ENCODE data around the gene REPS2.

REPS2 gene

DNA sequence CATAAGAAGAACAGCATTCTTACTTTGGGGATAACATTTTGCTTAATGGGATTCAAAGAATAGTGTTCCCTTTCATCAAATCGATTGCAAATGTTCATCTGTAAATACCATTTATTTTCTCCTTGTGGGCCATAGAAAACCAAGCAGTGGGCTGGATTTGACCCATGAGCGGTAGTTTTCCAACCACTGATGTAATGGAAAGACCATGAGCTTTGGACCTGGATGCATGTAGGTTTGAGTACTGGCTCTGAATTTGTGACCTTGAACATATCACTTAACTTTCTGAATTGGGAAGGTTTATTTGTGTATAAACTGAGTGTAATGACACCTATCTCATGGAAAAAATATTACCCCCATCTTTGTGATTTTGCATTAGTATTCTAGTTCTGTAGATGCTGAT, 54.3 kb downstream of the REPS2 start:
- DNase-seq (ENCODE audit: low read depth in 2 of 2) = no peak

DNA sequence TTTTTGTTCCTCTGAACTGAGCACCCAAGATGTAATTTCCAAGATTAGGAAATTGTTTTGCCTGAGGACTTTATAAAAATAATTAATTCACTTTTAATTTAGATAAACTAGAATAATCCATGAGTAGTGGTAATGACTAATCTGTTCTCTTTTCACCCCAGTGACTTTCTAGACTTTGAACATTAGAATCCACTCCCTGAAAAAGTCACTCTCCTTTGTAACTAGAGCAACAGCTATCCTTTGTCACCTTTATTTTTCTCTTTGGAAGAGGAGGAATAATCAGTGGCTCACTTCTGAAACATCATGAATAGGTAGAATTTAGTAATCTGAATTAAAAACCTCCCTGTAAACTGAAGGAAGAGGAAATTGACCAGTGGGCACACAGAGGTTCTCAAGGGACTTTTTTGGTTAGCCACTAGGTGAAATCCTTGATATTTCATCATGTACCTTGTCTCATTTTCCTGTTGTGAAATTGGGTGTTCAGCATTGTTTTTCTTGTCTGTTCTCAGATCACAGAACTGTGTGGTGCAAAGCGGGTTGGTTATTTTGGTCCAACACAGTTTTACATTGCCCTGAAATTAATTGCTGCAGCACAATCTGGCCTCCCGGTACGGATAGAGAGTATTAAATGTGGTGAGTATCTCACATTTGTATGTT, 59.4 kb downstream of the REPS2 start:
- no peak for DNase-seq (ENCODE audit: low read depth in 2 of 2)

- DNase-seq (ENCODE audit: low read depth in 2 of 2) = no peak
These were observed 60.8 kb downstream of the REPS2 start for GRCh38 chrX:17007134-17007768.

DNA sequence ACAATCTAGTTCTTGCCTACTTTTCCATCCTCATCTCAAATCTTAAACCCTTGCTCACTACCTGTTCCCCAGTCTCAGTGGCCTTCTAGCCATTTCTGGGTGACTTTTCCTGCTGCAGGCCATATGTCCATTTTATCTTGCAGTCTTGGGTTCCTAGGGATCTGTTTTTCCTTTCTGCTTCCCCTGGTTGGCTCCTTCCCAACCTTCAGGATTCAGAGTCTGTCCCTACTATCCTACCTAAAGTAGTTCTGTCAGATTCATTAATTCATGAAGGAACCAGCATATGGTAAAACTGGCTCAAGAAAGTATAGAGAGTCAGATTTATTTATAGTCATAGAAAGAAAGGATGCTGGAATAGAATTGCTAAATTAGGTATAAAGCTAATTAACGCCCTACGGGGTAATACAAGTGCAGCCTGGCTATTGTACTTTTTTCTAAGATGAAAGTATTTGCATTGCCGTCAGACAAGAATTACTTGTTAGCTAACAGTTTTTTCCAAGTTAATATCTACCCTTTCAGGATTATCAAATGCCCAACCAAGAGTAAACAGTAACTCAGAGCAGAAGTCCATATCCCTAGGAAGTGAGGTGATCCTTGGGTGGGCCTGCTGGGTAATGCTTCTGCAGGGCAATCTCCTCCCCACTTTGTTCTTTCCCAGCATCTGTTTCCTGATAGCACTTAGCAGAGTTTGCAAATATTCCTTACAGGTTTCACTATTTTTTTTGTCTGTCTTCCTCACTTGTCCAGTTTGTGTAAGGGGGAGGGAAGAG, 63.6 kb downstream of the REPS2 start:
- no peak for DNase-seq (ENCODE audit: low read depth in 2 of 2)

DNA sequence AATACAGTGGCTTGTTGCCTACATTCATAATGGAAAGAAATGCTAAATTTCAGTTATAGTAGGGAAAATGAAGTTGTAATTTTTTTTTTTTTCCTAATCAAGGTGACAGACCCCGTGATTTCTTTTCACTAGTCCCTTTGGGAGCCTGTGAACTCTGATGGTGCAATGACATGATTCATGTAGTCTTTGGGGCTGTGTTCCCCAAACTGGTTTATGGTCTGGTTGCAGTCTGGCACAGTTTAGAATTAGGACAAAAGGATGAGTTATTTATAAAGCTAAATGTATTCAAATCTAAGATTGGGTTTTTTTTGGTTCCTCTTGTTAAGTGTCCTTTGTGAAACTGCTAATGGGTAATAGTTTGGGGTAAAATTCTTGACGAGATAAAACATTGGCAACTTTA, 66.0 kb downstream of the REPS2 start:
- DNase-seq (ENCODE audit: low read depth in 2 of 2) = no peak

DNA sequence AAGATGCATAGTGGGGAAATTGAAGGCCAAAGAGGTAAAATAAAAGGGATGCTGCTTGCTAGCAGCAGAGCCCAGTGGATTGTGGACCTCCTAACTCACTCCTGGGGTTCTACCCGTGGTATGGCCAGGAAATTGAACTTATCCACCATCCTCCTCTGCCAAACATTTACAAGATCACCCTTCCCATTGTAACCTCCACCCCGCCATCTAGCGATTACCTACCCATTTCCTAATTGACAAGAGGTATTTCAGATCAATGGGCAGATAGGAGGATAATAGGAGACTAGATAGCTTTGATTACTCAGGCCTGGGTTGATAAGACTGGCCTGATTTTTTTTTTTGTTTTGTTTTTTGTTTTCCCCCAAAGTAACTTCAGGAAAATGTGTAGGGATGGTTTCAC, 67.8 kb downstream of the REPS2 start:
- no peak for DNase-seq (ENCODE audit: low read depth in 2 of 2)

- DNase-seq (ENCODE audit: low read depth in 2 of 2) = no peak
These were observed 70.7 kb downstream of the REPS2 start for GRCh38 chrX:17017134-17017533.

GRCh38 chrX:17020356-17020755, 73.9 kb downstream of the REPS2 start:
- no peak for DNase-seq (ENCODE audit: low read depth in 2 of 2)

DNA sequence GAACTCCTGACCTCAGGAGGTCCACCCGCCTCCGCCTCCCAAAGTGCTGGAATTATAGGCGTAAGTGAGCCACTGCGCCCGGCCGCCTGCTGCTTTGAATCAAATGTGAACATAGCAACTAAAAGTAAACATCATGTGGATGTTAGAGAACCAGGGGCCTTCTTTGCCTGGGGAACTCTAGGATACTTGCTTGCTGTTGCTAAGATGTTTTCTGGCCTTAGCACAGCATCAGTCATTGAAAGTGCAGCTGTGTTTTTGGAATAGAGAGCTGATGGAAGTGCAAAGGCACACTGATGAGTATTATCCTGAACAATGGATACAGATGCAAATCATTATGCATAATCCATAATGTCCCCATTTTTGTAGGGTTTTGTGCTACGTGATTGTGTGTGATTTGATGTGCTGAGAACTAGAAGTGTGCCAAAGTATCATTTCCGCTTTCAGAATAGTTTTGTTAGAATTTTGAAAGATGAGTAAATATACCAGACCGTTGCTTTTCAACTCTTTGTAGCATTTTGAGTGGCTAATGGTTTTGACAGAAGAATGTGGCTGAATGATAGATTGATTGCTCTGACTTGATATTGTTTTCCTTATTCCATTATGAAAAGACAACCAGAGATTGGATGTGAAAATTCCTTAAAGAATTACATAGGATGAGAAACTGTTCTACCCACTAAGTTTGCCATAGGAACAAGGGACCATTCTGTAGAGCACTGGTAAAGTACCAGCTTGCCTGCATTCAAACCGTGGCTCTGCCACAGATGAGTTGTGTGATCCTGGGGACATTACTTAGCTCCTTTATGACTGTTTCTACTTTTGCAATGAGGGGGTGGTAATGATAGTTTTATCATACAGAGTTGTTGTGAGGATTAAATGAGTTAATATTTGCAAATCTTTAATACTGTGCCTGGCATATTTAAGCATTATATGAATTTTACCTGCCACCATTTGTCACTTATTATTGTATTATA, 74.7 kb downstream of the REPS2 start:
- no peak for DNase-seq (ENCODE audit: low read depth in 2 of 2)

GRCh38 chrX:17021851-17022604, 75.6 kb downstream of the REPS2 start:
- DNase-seq (ENCODE audit: low read depth in 2 of 2) = no peak

DNA sequence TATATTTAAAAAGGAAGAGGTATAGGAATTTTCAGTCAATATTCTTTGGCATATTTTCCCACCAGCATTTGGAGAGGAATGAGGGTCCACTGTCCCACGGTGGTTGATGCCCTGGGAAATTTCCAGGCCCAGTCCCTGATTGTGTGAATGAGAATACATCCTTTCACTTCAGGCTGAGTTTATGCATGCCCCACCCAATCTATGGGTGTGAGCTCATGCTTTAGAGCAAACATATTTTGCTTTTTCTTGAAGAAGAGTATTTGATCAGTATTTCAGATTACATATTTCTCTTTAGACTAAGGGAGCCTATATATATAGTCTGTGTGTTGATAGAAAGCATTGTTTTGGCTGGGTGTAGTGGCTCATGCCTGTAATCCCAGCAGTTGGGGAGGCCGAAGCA, 77.2 kb downstream of the REPS2 start:
- no peak for DNase-seq (ENCODE audit: low read depth in 2 of 2)

GRCh38 chrX:17024886-17025285, 78.4 kb downstream of the REPS2 start:
- DNase-seq (ENCODE audit: low read depth in 2 of 2) = no peak

DNA sequence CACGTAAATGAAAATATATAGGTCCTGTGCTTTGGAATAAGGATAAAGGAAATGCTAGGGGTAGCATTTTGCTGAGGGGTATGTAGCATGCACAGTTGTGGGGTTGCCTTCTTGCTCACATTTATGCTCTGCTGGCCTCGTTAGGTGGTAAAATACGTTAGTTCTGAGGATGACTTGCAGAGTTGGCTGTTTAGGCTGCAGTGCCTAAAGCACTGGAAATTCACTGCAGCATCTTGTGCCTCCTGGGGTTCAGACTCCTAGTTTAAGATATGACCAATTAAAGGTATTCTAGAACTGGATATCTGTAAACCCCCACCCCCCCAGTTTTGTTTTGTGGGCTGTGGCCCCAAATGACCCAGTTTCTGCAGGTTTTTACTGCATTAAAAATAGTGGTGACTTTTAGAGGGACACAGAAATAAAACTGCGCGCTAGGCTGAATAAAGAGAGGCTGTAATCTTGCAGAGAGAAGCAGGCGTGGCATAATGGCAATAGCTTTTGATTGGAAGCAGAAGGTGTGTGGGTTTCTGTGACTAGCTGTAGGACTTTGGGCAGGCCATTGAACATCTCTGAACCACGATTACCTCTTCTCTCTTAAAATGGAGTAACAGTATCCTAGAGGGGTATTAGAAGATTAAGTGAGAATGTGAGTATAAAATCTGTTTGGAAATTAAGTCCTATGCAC, 79.3 kb downstream of the REPS2 start:
- DNase-seq (ENCODE audit: low read depth in 2 of 2) = no peak

- DNase-seq (ENCODE audit: low read depth in 2 of 2) = no peak
These were observed 81.5 kb downstream of the REPS2 start for GRCh38 chrX:17027931-17028330.

GRCh38 chrX:17028356-17028755, 81.9 kb downstream of the REPS2 start:
- no peak for DNase-seq (ENCODE audit: low read depth in 2 of 2)

- no peak for DNase-seq (ENCODE audit: low read depth in 2 of 2)
These were observed 83.6 kb downstream of the REPS2 start for GRCh38 chrX:17030092-17030491.

DNA sequence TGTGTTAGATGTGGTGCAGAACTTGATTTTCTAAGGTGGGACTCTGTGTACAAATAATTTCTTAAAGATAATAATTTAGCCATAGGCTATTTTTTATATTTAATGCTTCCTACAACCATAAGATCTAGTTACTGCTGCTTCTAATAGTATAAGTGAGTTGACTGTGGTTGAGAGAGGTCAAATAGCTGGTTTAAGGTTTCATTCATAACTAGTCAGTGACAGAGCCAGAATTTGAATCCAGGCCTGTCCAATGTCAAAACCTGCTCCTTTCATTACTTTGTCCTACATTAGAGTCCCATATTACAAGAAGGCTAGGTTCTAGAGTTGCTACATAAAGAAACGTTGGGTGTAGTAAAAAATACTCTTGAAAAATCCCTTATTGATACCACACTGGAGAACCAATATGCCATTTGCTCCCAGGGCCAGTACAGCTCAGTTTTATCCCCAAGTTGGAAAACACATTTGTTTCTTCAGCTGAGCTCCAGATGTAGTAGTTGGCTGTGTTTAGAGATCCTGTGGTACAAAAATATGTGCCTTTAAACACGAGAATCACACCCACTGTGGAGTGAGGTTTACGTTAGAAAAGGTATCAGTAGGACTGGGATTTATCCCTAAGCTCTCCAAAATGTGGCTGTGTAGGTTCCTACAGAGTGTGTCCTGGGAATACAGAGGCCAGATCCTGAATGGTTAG, 84.3 kb downstream of the REPS2 start:
- no peak for DNase-seq (ENCODE audit: low read depth in 2 of 2)

DNA sequence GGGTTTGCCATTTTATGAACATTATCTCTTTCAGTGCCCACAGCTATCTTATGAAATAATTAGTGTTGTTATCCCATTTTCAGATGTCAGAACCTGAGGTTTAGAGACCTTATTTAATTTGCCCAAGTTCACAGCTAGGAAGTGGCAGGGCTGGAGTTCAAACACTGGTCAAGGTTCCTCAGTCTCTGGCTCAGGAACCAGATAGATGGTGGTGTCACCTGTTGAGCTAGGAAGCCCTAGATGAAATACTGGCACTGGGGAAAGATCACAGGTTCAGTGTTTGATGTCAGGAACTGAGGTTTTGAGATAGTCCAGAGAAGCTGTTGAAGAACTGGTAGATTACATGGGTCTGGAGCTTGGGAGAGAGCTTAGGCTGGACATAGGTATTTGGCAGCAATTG, 85.4 kb downstream of the REPS2 start:
- DNase-seq (ENCODE audit: low read depth in 2 of 2) = no peak

- DNase-seq (ENCODE audit: low read depth in 2 of 2) = no peak
These were observed 85.9 kb downstream of the REPS2 start for GRCh38 chrX:17032351-17032750.

DNA sequence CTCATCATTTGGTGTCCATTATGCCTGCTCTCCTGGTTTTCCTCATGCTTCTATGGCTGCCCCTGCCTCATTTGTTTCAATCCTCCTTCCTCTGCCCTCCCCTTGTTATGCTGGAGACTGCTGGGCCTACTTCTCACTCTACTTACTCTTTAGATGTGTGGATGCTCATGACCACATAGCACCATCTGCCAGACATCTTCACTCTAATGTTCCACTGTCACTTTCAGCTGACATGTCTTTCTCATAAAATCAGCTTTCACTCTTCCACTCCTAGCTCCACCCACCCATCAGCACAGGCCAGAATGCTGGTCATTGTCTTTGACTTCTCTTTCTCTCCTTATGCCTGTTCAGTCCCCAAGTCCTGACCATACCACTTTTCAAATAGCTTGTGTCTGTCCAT, 86.8 kb downstream of the REPS2 start:
- no peak for DNase-seq (ENCODE audit: low read depth in 2 of 2)
